GM10266 (cell line): ENCODE results near the gene ZG16B.

Experiments used
- DNase-seq: peaks from one replicate; pipeline ENCODE4 v3.0.0; 2012; ENCODE audit errors: extremely low spot score
- TF ChIP-seq, protein P1 (sequence below): IDR thresholded peaks from 2 replicates; pipeline ENCODE4 v1.5.1; 2012; ENCODE audit warnings: mild to moderate bottlenecking, low read depth; ENCODE audit not compliant: control insufficient read depth, insufficient read depth; ENCODE audit errors: missing control alignments

ZG16B gene

GRCh38 chr16:2820836-2821486 lies 9.1 kb upstream of the ZG16B start:
- no peak for DNase-seq
- TF ChIP-seq, protein P1, sequence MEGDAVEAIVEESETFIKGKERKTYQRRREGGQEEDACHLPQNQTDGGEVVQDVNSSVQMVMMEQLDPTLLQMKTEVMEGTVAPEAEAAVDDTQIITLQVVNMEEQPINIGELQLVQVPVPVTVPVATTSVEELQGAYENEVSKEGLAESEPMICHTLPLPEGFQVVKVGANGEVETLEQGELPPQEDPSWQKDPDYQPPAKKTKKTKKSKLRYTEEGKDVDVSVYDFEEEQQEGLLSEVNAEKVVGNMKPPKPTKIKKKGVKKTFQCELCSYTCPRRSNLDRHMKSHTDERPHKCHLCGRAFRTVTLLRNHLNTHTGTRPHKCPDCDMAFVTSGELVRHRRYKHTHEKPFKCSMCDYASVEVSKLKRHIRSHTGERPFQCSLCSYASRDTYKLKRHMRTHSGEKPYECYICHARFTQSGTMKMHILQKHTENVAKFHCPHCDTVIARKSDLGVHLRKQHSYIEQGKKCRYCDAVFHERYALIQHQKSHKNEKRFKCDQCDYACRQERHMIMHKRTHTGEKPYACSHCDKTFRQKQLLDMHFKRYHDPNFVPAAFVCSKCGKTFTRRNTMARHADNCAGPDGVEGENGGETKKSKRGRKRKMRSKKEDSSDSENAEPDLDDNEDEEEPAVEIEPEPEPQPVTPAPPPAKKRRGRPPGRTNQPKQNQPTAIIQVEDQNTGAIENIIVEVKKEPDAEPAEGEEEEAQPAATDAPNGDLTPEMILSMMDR = no peak

- no peak for DNase-seq
- TF ChIP-seq, protein P1 = no peak
Measured at GRCh38 chr16:2821487-2822157, 8.5 kb upstream of the ZG16B start.

DNA sequence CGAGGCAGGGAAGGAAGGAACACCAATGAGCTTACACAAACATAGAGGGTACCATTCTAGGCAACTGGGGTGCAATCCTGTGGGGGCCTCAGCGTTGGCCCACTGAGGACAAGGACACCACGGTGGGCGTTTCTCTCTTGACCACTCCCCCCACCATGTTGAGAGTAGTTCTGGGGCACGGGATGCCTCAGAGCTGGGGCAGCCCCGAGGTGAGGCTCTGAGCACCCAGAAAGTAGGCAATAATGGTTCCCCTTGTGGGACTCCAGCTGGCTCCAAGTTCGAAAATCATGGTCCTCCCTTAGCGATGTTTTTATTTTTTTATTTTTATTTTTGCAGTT lies 8.0 kb upstream of the ZG16B start:
- no peak for DNase-seq

GRCh38 chr16:2822496-2822895 lies 7.6 kb upstream of the ZG16B start:
- DNase-seq = no peak
- TF ChIP-seq, protein P1 = no peak

More for the DNA sequence above, 8.0 kb upstream of the ZG16B start:
- TF ChIP-seq, protein P1 = no peak

GRCh38 chr16:2824626-2825025 lies 5.5 kb upstream of the ZG16B start:
- TF ChIP-seq, protein P1 = no peak

DNA sequence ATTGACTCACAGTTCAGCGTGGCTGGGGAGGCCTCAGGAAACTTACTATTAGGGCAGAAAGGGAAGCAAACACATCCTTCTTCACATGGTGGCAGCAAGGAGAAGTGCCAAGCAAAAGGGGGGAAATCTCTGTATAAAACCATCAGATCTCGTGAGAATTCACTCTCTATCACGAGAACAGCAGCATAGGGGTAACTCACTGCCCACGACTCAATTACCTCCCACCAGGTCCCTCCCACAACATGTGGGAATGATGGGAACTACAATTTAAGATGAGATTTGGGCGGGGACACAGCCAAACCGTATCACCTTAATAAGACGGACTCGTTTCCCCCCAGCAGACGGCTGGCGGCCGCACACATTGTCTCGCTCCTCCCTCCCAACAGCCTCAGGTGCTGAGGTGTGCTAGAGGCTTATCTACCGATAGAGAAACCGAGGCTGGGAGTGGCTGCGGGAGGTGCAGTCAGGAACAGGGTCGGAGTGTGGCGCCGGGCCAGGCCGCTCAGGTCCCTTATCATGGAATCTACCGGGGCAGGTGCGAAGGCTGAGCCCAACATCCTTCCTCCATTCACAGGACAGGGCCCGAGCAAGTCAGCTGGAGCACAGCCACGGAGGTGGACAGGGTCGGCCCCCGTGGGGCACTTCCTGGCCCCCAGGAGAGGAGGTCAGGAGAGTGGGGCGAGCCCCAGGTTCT lies 4.9 kb upstream of the ZG16B start:
- no peak for DNase-seq
- TF ChIP-seq, protein P1 = no peak

More at GRCh38 chr16:2824626-2825025, 5.5 kb upstream of the ZG16B start:
- no peak for DNase-seq

- TF ChIP-seq, protein P1 = no peak
- DNase-seq = no peak
Measured at GRCh38 chr16:2825906-2826305, 4.2 kb upstream of the ZG16B start.
